ENCODE data around the gene NR3C1.
A peak's percentile ranks its signal among the peaks of the same experiment; 100 is the strongest.

The NR3C1 gene

GRCh38 chr5:143319437-143320227 is 83.9 kb downstream of the NR3C1 start:
- ATAC-seq = 0 out of 3 replicates have a peak, but pooled peaks have one; percentile 32

GRCh38 chr5:143318833-143319232 is 84.7 kb downstream of the NR3C1 start:
- TF ChIP-seq ARNTL (CRISPR knock-in tag; IDR thresholded peaks at IDR 0.05; ENCODE audit: borderline replicate concordance, low read depth) (no peak), ISL1 (CRISPR knock-in tag; IDR thresholded peaks at IDR 0.05) (peak; percentile 36)
- no peak for ATAC-seq

More at GRCh38 chr5:143319437-143320227, 83.9 kb downstream of the NR3C1 start:
- TF ChIP-seq TCF4 (CRISPR knock-in tag; IDR thresholded peaks at IDR 0.05; ENCODE audit: borderline replicate concordance) (no peak), ZNF70 (CRISPR knock-in tag; IDR thresholded peaks at IDR 0.05) (no peak), CSDC2 (CRISPR knock-in tag; IDR thresholded peaks at IDR 0.05) (no peak), TSHZ2 (CRISPR knock-in tag; IDR thresholded peaks at IDR 0.05) (no peak), ARNTL (CRISPR knock-in tag; IDR thresholded peaks at IDR 0.05; ENCODE audit: borderline replicate concordance, low read depth) (no peak)

- no peak for TF ChIP-seq ISL1 (CRISPR knock-in tag; IDR thresholded peaks at IDR 0.05)
- no peak for TF ChIP-seq TSHZ2 (CRISPR knock-in tag; IDR thresholded peaks at IDR 0.05)
- TF ChIP-seq ZNF8 (CRISPR knock-in tag; IDR thresholded peaks at IDR 0.05) = no peak
- TF ChIP-seq CSRNP3 (CRISPR knock-in tag; IDR thresholded peaks at IDR 0.05) = no peak
- no peak for TF ChIP-seq POU6F1 (CRISPR knock-in tag; IDR thresholded peaks at IDR 0.05; ENCODE audit: borderline replicate concordance, low read depth)
- no peak for TF ChIP-seq CSDC2 (CRISPR knock-in tag; IDR thresholded peaks at IDR 0.05)
- no peak for TF ChIP-seq SNAI2 (CRISPR knock-in tag; IDR thresholded peaks at IDR 0.05)
- no peak for TF ChIP-seq PATZ1 (CRISPR knock-in tag; IDR thresholded peaks at IDR 0.05; ENCODE audit: borderline replicate concordance)
- ATAC-seq = no peak
Observed at GRCh38 chr5:143318270-143318669, 85.2 kb downstream of the NR3C1 start.

- no peak; the same call in 2 of the 3 replicates for ATAC-seq
- peak; percentile 25; the same call in 1 of the 2 replicates for TF ChIP-seq ISL1 (CRISPR knock-in tag; IDR thresholded peaks at IDR 0.05)
- TF ChIP-seq ZNF565 (CRISPR knock-in tag; conservative IDR thresholded peaks at IDR 0.05; ENCODE audit: low read depth) = no peak
- no peak for TF ChIP-seq SNAI2 (CRISPR knock-in tag; IDR thresholded peaks at IDR 0.05)
- no peak for TF ChIP-seq ZNF8 (CRISPR knock-in tag; IDR thresholded peaks at IDR 0.05)
Observed at GRCh38 chr5:143316844-143317631, 86.4 kb downstream of the NR3C1 start.

All from SK-N-SH treated with all-trans-retinoic acid at 6 μM for 48 hours (cell line).